OCI-M1 (cell line): ENCODE results near the gene MAGEH1.

Experiments
- DNase-seq: peaks from one replicate; lab custom pipeline; 2025; lab: John Stamatoyannopoulos, UW

Gene MAGEH1

DNA sequence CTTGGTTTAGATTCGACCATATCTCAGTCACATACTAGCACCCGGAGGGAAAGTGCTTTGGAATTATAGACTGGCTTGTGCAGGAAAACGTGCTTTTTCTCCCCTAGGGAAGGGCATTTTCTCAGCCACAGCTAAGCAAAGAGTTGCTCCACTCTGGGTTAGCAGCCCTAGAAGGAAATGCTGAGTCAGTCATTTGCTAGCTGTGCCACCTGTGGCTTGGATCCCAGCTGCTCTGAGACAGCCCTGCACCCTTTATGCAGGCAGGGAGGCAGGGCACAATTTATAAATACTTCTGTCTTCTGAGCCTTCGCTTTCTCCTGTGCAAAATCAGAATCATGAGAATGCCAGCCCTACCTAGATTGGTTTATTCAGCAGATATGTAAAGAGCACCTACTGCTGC, 39.0 kb downstream of the MAGEH1 start:
- DNase-seq: no peak
